Activated gamma-delta T cell treated with Interleukin-2 at 50 U/mL for 16 hours (primary cell): Measurements from ENCODE around the gene HEXD.

Experiments
- DNase-seq: peaks from one replicate; pipeline ENCODE4 v3.0.0-alpha.2; 2020

Gene HEXD

GRCh38 chr17:82382933-82383255, 35.3 kb upstream of the HEXD start:
- DNase-seq = no peak

- no peak for DNase-seq
Observed at GRCh38 chr17:82383411-82383810, 34.7 kb upstream of the HEXD start.

GRCh38 chr17:82384051-82384729, 34.0 kb upstream of the HEXD start:
- no peak for DNase-seq

- no peak for DNase-seq
Observed at GRCh38 chr17:82384730-82385481, 33.2 kb upstream of the HEXD start.

- no peak for DNase-seq
Observed at GRCh38 chr17:82385559-82386254, 32.4 kb upstream of the HEXD start.

GRCh38 chr17:82386255-82386831, 31.8 kb upstream of the HEXD start:
- DNase-seq = no peak

GRCh38 chr17:82386881-82387704, 31.1 kb upstream of the HEXD start:
- DNase-seq = no peak

- DNase-seq = no peak
Observed at GRCh38 chr17:82387705-82388106, 30.4 kb upstream of the HEXD start.

- no peak for DNase-seq
Observed at GRCh38 chr17:82388223-82388921, 29.8 kb upstream of the HEXD start.

- DNase-seq = no peak
Observed at GRCh38 chr17:82388922-82389283, 29.2 kb upstream of the HEXD start.

- DNase-seq = no peak
Observed at GRCh38 chr17:82389379-82389778, 28.8 kb upstream of the HEXD start.

- DNase-seq = no peak
Observed at GRCh38 chr17:82390015-82390859, 27.9 kb upstream of the HEXD start.

GRCh38 chr17:82390860-82391435, 27.2 kb upstream of the HEXD start:
- DNase-seq = no peak

GRCh38 chr17:82391496-82392066, 26.6 kb upstream of the HEXD start:
- DNase-seq = no peak

GRCh38 chr17:82392209-82392920, 25.8 kb upstream of the HEXD start:
- no peak for DNase-seq

- no peak for DNase-seq
Observed at GRCh38 chr17:82392941-82393340, 25.2 kb upstream of the HEXD start.

- DNase-seq = no peak
Observed at GRCh38 chr17:82394278-82394677, 23.9 kb upstream of the HEXD start.

- no peak for DNase-seq
Observed at GRCh38 chr17:82396601-82397435, 21.3 kb upstream of the HEXD start.
